Stimulated activated CD8-positive, alpha-beta memory T cell treated with anti-CD3 and anti-CD28 coated beads, Interleukin-7, amount 100 ng/mL, for 24 hours (primary cell): ENCODE results near the gene ZNF219.
"Not testable (repeated sequence)": the region's sequence is repeated elsewhere in the genome, so short reads cannot be mapped to it uniquely, and the experiment has no call there.

Experiments used
- DNase-seq: peaks from one replicate; pipeline ENCODE4 v3.0.0-alpha.2; 2020; ENCODE audit warnings: low read depth

ZNF219 gene

GRCh38 chr14:21041676-21042433 lies 56.6 kb downstream of the ZNF219 start, which contains the start of gene RNASE7:
RNASE7 (plus strand) TSS chr14:21042362; CDS start chr14:21042993, 631 bp downstream.
- DNase-seq, result no peak

GRCh38 chr14:21040941-21041340 lies 57.5 kb downstream of the ZNF219 start:
- not testable (repeated sequence) for DNase-seq

DNA sequence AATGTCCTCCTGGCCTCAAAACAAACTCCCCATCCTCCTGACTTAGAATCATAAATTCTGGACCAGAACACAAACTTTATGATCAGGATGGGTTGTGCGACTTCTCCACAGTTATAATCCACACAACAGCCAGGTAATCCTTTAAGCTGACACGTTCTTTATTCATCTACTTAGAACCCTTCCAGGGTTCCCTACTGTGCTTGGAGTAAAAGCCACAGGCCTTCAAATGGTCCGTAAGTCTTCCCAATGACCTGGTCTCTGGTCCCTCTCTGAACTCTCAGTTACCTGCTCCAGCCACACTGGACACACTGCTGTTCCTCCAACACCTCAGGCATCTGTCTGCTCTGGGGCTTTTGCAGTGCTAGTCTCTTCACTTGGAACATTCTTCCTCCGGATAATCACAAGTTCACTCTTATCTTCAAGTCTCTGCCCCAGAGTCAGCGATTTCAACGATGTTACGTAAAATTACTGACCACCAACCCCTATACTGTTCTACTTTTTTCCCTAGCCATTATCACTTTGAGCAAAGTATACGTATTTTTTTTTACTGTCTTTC lies 58.0 kb downstream of the ZNF219 start:
- no peak for DNase-seq
